Endothelial cell of umbilical vein (primary cell): ENCODE results near the gene PEDS1. TPM values are rescaled to one million over a fixed set of nuclear protein-coding genes. Genes with fewer than 3 reads are reported as not detected.

Experiments used
- BruUV-seq: library from RNA; stranded (reverse); fragments of 400-500 nt; replicated peaks from 2 replicates; lab custom pipeline; 2021; lab: Mats Ljungman, UMichigan
- CTCF ChIA-PET: fragments of 300-600, 350-600 bp; sonication (Branson Sonifier 250); formaldehyde crosslinking; loops from one replicate; lab custom pipeline; 2021; ENCODE audit warnings: antibody characterized with exemption, inconsistent platforms; lab: Charles Lee
- POLR2A ChIA-PET: fragments of 300-600, 350-600 bp; sonication (Branson Sonifier 250); formaldehyde crosslinking; loops from one replicate; lab custom pipeline; 2021; ENCODE audit warnings: antibody characterized with exemption, inconsistent platforms; lab: Charles Lee
- DNase-seq: peaks from one replicate; pipeline ENCODE4 v3.0.0-alpha.2; 2011; ENCODE audit warnings: low read depth, low spot score
- FAIRE-seq: peaks from 2 replicates; lab custom pipeline; 2011; peaks lifted over from hg19 to GRCh38; lab: Jason Lieb, UNC
- H2AFZ ChIP-seq: 2 replicates; pipeline ENCODE4 v1.6.0; 2012; ENCODE audit warnings: low read depth, low read length, control low read depth, inconsistent platforms
- H3K27ac ChIP-seq: 2 replicates; pipeline ENCODE4 v1.5.1; 2011; ENCODE audit warnings: low read depth, mild to moderate bottlenecking, control low read depth, low read length, moderate library complexity; ENCODE audit not compliant: insufficient read depth
- H3K27me3 ChIP-seq, 2 experiments: 2 replicates each; pipeline versions ENCODE4 v1.6.0 to v1.6.1; 2011; ENCODE audit warnings: low read length in 2 of 2, mixed read lengths in 1 of 2; ENCODE audit not compliant: control insufficient read depth in 2 of 2, insufficient read depth in 2 of 2
- H3K36me3 ChIP-seq, 2 experiments: 2 replicates in 1 of 2; 3 replicates in 1 of 2; pipeline ENCODE4 v1.5.1; 2011; ENCODE audit warnings: low read length in 2 of 2, mild to moderate bottlenecking in 1 of 2, moderate library complexity in 1 of 2; ENCODE audit not compliant: control insufficient read depth in 2 of 2, insufficient read depth in 2 of 2; ENCODE audit errors: extremely low read depth in 1 of 2
- H3K4me1 ChIP-seq: 3 replicates; pipeline ENCODE4 v1.5.1; 2011; ENCODE audit warnings: mild to moderate bottlenecking, low read length; ENCODE audit not compliant: control insufficient read depth, insufficient read depth; ENCODE audit errors: extremely low read depth
- H3K4me2 ChIP-seq: 2 replicates; pipeline ENCODE4 v1.6.1; 2011; ENCODE audit warnings: low read length, control low read depth, mixed read lengths; ENCODE audit not compliant: insufficient read depth
- H3K4me3 ChIP-seq, 3 experiments: fragments of 200-600 bp in 1 of 3; sonication (generic), shearing (Covaris generic) in 1 of 3; replicated peaks in 1 of 3; 2 replicates each; pipeline ENCODE4 v1.5.1; 2011 to 2016; ENCODE audit warnings: control low read depth in 3 of 3, low read length in 3 of 3, mild to moderate bottlenecking in 2 of 3, inconsistent platforms in 1 of 3, low read depth in 1 of 3, moderate library complexity in 1 of 3; ENCODE audit not compliant: insufficient read depth in 1 of 3
- H3K79me2 ChIP-seq: 2 replicates; pipeline ENCODE4 v1.6.0; 2012; ENCODE audit warnings: low read length, inconsistent platforms; ENCODE audit not compliant: control insufficient read depth, insufficient read depth
- H3K9ac ChIP-seq: replicated peaks from 2 replicates; pipeline ENCODE3; 2011; ENCODE audit warnings: low read length, control low read depth; ENCODE audit not compliant: insufficient read depth; ENCODE audit errors: extremely low read depth
- H3K9me1 ChIP-seq: replicated peaks from 3 replicates; pipeline ENCODE4 v1.6.0; 2011; ENCODE audit warnings: mild to moderate bottlenecking, low read length; ENCODE audit not compliant: control insufficient read depth, insufficient read depth; ENCODE audit errors: extremely low read depth
- H3K9me3 ChIP-seq: replicated peaks from 2 replicates; pipeline ENCODE4 v1.5.1; 2012; ENCODE audit warnings: low read length, inconsistent platforms; ENCODE audit not compliant: control insufficient read depth, insufficient read depth
- H4K20me1 ChIP-seq: replicated peaks from 2 replicates; pipeline ENCODE3; 2011; ENCODE audit warnings: mild to moderate bottlenecking, low read length; ENCODE audit not compliant: control insufficient read depth, insufficient read depth; ENCODE audit errors: extremely low read depth
- EZH2 ChIP-seq: IDR thresholded peaks from 2 replicates; pipeline ENCODE4 v1.6.1; 2012; ENCODE audit warnings: borderline replicate concordance, low read depth, mild to moderate bottlenecking, moderate library complexity, low read length, inconsistent platforms; ENCODE audit not compliant: severe bottlenecking
- FOS ChIP-seq: IDR thresholded peaks from 2 replicates; pipeline ENCODE4 v1.6.1; 2011; ENCODE audit warnings: mild to moderate bottlenecking, low read length, moderate library complexity, borderline replicate concordance; ENCODE audit not compliant: insufficient read depth
- GATA2 ChIP-seq: IDR thresholded peaks from 2 replicates; pipeline ENCODE4 v1.7.0; 2011; ENCODE audit warnings: low read depth, mild to moderate bottlenecking, moderate library complexity, mixed read lengths, low read length; ENCODE audit not compliant: insufficient read length, insufficient read depth
- JUN ChIP-seq: IDR thresholded peaks from 2 replicates; pipeline ENCODE4 v1.6.1; 2011; ENCODE audit warnings: borderline replicate concordance, low read depth; ENCODE audit not compliant: insufficient read length, insufficient read depth
- MAX ChIP-seq: IDR thresholded peaks from 2 replicates; pipeline ENCODE4 v1.6.1; 2011; ENCODE audit not compliant: insufficient read depth, insufficient read length
- MYC ChIP-seq: IDR thresholded peaks from one replicate; pipeline ENCODE4 v1.6.1; 2011; ENCODE audit warnings: mild to moderate bottlenecking, low read depth, low read length
- POLR2A ChIP-seq: IDR thresholded peaks from 2 replicates; pipeline ENCODE4 v1.6.1; 2012; ENCODE audit warnings: low read depth, mild to moderate bottlenecking, control low read depth, low read length
- POLR2AphosphoS5 ChIP-seq: IDR thresholded peaks from 2 replicates; pipeline ENCODE4 v1.6.1; 2012; ENCODE audit warnings: low read depth, mild to moderate bottlenecking, control low read depth, low read length, moderate library complexity; ENCODE audit not compliant: insufficient read depth
- dilution Hi-C: fragments of 300-500 bp; cut with MboI; formaldehyde crosslinking; loops from one replicate; pipeline ENCODE4 v1.15.0; 2019; ENCODE audit warnings: low sequenced_read_pairs; ENCODE audit not compliant: extremely low pct_ligation_motif_present
- intact Hi-C: fragments of 100-400 bp; cut with micrococcal nuclease; formaldehyde crosslinking; loops from one replicate; pipeline ENCODE4 v1.10.0; 2022
- polyA plus RNA-seq, 4 experiments: library from polyadenylated mRNA; depleted of rRNA in 3 of 4; stranded (reverse) in 3 of 4; unstranded in 1 of 4; fragments of >200 nt; gene quantifications; 2 replicates each; pipeline versions ENCODE4 v1.2.1 to v1.2.3, GENCODE V29; 2011 to 2012; ENCODE audit warnings: missing spikeins in 1 of 4
- total RNA-seq: library from RNA; stranded (reverse); gene quantifications from 2 replicates; pipeline ENCODE4 v1.2.3, GENCODE V29; 2021
- TF ChIP-seq, protein P1 (sequence below), 2 donors: IDR thresholded peaks; 1 replicate in 1 of 2; 2 replicates in 1 of 2; pipeline ENCODE4 v1.5.1; 2011; ENCODE audit warnings: low read length in 2 of 2, mild to moderate bottlenecking in 2 of 2, moderate library complexity in 2 of 2, control low read depth in 1 of 2, inconsistent platforms in 1 of 2, low read depth in 1 of 2; ENCODE audit not compliant: insufficient read depth in 1 of 2; ENCODE audit errors: extremely low read depth in 1 of 2

The PEDS1 gene
- total and polyA plus RNA-seq, 2 donors (not counting 3 experiments of a cell fraction or from before 2014, with no cell fraction given): 62.7 to 131 TPM

DNA sequence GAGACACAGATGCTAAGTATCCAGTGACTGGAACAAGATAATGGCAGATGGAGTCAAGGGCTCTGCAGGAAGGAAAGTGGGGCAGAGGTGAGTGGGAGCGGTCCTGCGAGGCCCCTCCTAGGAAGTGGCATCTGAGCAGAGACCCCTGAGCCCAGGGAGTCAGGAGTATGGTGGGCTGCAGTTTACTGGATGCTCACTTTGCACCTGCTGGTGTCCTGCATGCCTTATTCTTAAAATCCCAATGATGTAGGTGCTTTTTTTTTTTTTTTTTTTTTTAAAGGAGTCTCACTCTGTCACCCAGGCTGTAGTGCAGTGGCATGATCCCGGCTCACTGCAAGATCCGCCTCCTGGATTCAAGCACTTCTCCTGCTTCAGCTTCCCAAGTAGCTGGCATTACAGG lies 42.7 kb upstream of the PEDS1 start:
- H3K79me2 ChIP-seq: peaks cover 11% of the 10 kb centered on the region

More for the DNA sequence above, 42.7 kb upstream of the PEDS1 start:
- no peaks in the 10 kb centered on the region for H4K20me1 ChIP-seq
- no TSS peak for BruUV-seq
- TF ChIP-seq EZH2 (no peak), JUN (no peak), POLR2AphosphoS5 (no peak), MAX (no peak), FOS (no peak), GATA2 (no peak), POLR2A (no peak), MYC (no peak)
- TF ChIP-seq, protein P1, sequence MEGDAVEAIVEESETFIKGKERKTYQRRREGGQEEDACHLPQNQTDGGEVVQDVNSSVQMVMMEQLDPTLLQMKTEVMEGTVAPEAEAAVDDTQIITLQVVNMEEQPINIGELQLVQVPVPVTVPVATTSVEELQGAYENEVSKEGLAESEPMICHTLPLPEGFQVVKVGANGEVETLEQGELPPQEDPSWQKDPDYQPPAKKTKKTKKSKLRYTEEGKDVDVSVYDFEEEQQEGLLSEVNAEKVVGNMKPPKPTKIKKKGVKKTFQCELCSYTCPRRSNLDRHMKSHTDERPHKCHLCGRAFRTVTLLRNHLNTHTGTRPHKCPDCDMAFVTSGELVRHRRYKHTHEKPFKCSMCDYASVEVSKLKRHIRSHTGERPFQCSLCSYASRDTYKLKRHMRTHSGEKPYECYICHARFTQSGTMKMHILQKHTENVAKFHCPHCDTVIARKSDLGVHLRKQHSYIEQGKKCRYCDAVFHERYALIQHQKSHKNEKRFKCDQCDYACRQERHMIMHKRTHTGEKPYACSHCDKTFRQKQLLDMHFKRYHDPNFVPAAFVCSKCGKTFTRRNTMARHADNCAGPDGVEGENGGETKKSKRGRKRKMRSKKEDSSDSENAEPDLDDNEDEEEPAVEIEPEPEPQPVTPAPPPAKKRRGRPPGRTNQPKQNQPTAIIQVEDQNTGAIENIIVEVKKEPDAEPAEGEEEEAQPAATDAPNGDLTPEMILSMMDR (IDR thresholded peaks at IDR 0.05; ENCODE audit: extremely low read depth in 1 of 2, insufficient read depth in 1 of 2, low read depth in 1 of 2, low read length in 2 of 2): no peak
- H3K4me3 ChIP-seq: no peak overlapping the region
- no peaks in the 10 kb centered on the region for H3K36me3 ChIP-seq
- H3K27ac ChIP-seq: no peak overlapping the region
- dilution Hi-C loops (no loop called here), intact Hi-C loops (no loop called here)
- H3K4me2 ChIP-seq: no peak overlapping the region
- ChIA-PET POLR2A (no interaction called here), CTCF (interaction anchor here (1.1 kb wide), 1 partner anchor 267 kb away, joined by 4 read pairs; no protein-coding TSS in a partner anchor)
- H3K9me3 ChIP-seq: no peaks in the 10 kb centered on the region
- H3K4me1 ChIP-seq: peaks cover 12% of the 10 kb centered on the region
- H3K9me1 ChIP-seq: no peaks in the 10 kb centered on the region
- H3K9ac ChIP-seq: no peak overlapping the region
- no peak for FAIRE-seq
- H3K27me3 ChIP-seq: no peaks in the 10 kb centered on the region
- no peak for DNase-seq
- no peak overlapping the region for H2AFZ ChIP-seq
